HepG2 (cell line): Measurements from ENCODE around the gene CHMP6. TPM values are rescaled to one million over a fixed set of nuclear protein-coding genes. Genes with fewer than 3 reads are reported as not detected.
A peak's percentile ranks its signal among the peaks of the same experiment; 100 is the strongest.

ENCODE experiments used
- ATAC-seq: fragments of 200-7000 bp; cut with Tn5 transposase; 3 replicates; pipeline ENCODE4 v1.9.1; 2020; ENCODE audit warnings: mild to moderate bottlenecking, moderate library complexity
- BruUV-seq: library from RNA; stranded (reverse); fragments of 400-500 nt; replicated peaks from 2 replicates; lab custom pipeline; 2021; lab: Mats Ljungman, UMichigan
- CTCF ChIA-PET: fragments of 300-600 bp; formaldehyde crosslinking; extraction: SDS; loops from one replicate; lab custom pipeline; 2021; ENCODE audit warnings: low total read pairs, inconsistent platforms, low intra/inter-chr PET ratio; lab: Yijun Ruan, JAX
- POLR2A ChIA-PET: fragments of 350-600 bp; sonication (Branson Sonifier 250); formaldehyde crosslinking; loops from one replicate; lab custom pipeline; 2020; ENCODE audit warnings: antibody characterized with exemption, inconsistent platforms; lab: Yijun Ruan, JAX
- DNase-seq: peaks from one replicate; pipeline ENCODE4 v3.0.0-alpha.2; 2015; ENCODE audit warnings: low spot score
- FAIRE-seq: peaks from 3 replicates; lab custom pipeline; 2011; peaks lifted over from hg19 to GRCh38; lab: Jason Lieb, UNC
- H2AFZ ChIP-seq: one replicate; pipeline ENCODE4 v1.6.1; 2011; ENCODE audit warnings: low read length, inconsistent platforms
- H3K27ac ChIP-seq: fragments of 300-600 bp; 3 replicates; pipeline ENCODE4 v1.8.0; 2011; ENCODE audit warnings: mixed run types, mild to moderate bottlenecking, mixed read lengths, low read length, inconsistent platforms; ENCODE audit not compliant: insufficient read depth; ENCODE audit errors: extremely low read length
- H3K27me3 ChIP-seq, 2 experiments: fragments of 200-600 bp in 1 of 2; 2 replicates in 1 of 2; 3 replicates in 1 of 2; pipeline versions ENCODE4 v1.6.0 to v1.8.0; 2011; ENCODE audit warnings: low read length in 2 of 2, mild to moderate bottlenecking in 2 of 2, moderate library complexity in 2 of 2, inconsistent platforms in 1 of 2; ENCODE audit not compliant: insufficient read depth in 2 of 2, control insufficient read depth in 1 of 2
- H3K36me3 ChIP-seq, 2 experiments: fragments of 200-600 bp in 1 of 2; replicated peaks in 1 of 2; 2 replicates in 1 of 2; 3 replicates in 1 of 2; pipeline versions ENCODE4 v1.5.1 to v1.8.0; 2011; ENCODE audit warnings: low read length in 2 of 2, inconsistent platforms in 1 of 2; ENCODE audit not compliant: insufficient read depth in 2 of 2, control insufficient read depth in 1 of 2
- H3K4me1 ChIP-seq: 2 replicates; pipeline ENCODE4 v1.5.1; 2012; ENCODE audit warnings: low read length, inconsistent platforms; ENCODE audit not compliant: insufficient read depth
- H3K4me2 ChIP-seq: 2 replicates; pipeline ENCODE4 v1.6.0; 2011; ENCODE audit warnings: low read depth, low read length, inconsistent platforms
- H3K4me3 ChIP-seq, 3 experiments: fragments of 200-600 bp in 1 of 3; sonication (generic), shearing (Covaris generic) in 1 of 3; replicated peaks in 1 of 3; 2 replicates each; pipeline ENCODE4 v1.5.1; 2011 to 2016; ENCODE audit warnings: low read length in 3 of 3, inconsistent platforms in 2 of 3, low read depth in 2 of 3, mild to moderate bottlenecking in 2 of 3, control low read depth in 1 of 3, mixed read lengths in 1 of 3; ENCODE audit not compliant: insufficient read depth in 1 of 3
- H3K79me2 ChIP-seq: one replicate; pipeline ENCODE4 v1.6.1; 2011; ENCODE audit warnings: low read length, inconsistent platforms; ENCODE audit not compliant: insufficient read depth
- H3K9ac ChIP-seq: 2 replicates; pipeline ENCODE4 v1.6.0; 2011; ENCODE audit warnings: mild to moderate bottlenecking, low read depth, low read length, inconsistent platforms; ENCODE audit not compliant: insufficient read depth
- H3K9me3 ChIP-seq: 2 replicates; pipeline ENCODE4 v1.5.1; 2012; ENCODE audit warnings: mild to moderate bottlenecking, low read length
- H4K20me1 ChIP-seq: 2 replicates; pipeline ENCODE4 v1.6.0; 2011; ENCODE audit warnings: inconsistent platforms, mild to moderate bottlenecking, low read length, moderate library complexity; ENCODE audit not compliant: insufficient read depth
- GATAD1 ChIP-seq: IDR thresholded peaks from 2 replicates; pipeline ENCODE4 v1.6.1; 2016; ENCODE audit warnings: missing genetic modification reagents, missing compliant biosample characterization
- LBX2 ChIP-seq: sonication (generic); formaldehyde crosslinking; IDR thresholded peaks from 2 replicates; pipeline ENCODE4 v1.5.0; 2020; ENCODE audit warnings: missing genetic modification reagents, mild to moderate bottlenecking, borderline replicate concordance
- MIER2 ChIP-seq: IDR thresholded peaks from 2 replicates; pipeline ENCODE4 v1.6.1; 2016; ENCODE audit warnings: missing biosample characterization, missing genetic modification reagents
- ZNF121 ChIP-seq: sonication (generic); formaldehyde crosslinking; IDR thresholded peaks from 2 replicates; pipeline ENCODE4 v1.5.0; 2020; ENCODE audit warnings: mild to moderate bottlenecking, missing genetic modification reagents
- ZNF468 ChIP-seq: sonication (generic); formaldehyde crosslinking; IDR thresholded peaks from 2 replicates; pipeline ENCODE4 v1.8.0; 2022; ENCODE audit warnings: mild to moderate bottlenecking, moderate library complexity, missing genetic modification reagents
- ZSCAN30 ChIP-seq: sonication (generic); formaldehyde crosslinking; IDR thresholded peaks from 2 replicates; pipeline ENCODE4 v1.5.0; 2020; ENCODE audit warnings: mild to moderate bottlenecking, missing genetic modification reagents
- WGBS: methylation state at CpG from one replicate; pipeline ENCODE4 v1.1.6; 2017; ENCODE audit warnings: low lambda C conversion rate; 5-methylcytosine and 5-hydroxymethylcytosine counted together
- in situ Hi-C: cut with HindIII; loops from 2 replicates; pipeline ENCODE4 v1.10.0; 2017; ENCODE audit warnings: low pct_unique_long_range_greater_than_20kb; ENCODE audit not compliant: extremely low pct_ligation_motif_present
- intact Hi-C: fragments of 100-400 bp; cut with micrococcal nuclease; formaldehyde crosslinking; loops from one replicate; pipeline ENCODE4 v1.10.0; 2022; ENCODE audit not compliant: unreplicated experiment
- polyA plus RNA-seq, 8 experiments: library from polyadenylated mRNA; depleted of rRNA in 3 of 8; stranded (reverse) in 7 of 8; unstranded in 1 of 8; fragments of >200 nt; fragmentation: Illumina TruSeq in 4 of 8; extraction: Trizol in 4 of 8; gene quantifications; 2 replicates each; pipeline versions ENCODE4 v1.2.1 to v1.2.3, GENCODE V29; 2011 to 2016; ENCODE audit warnings: low read depth in 4 of 8, missing spikeins in 1 of 8, mixed read lengths in 1 of 8; ENCODE audit not compliant: insufficient read depth in 1 of 8
- total RNA-seq, 5 experiments: library from RNA; depleted of rRNA; stranded (reverse); fragments of >200 nt; fragmentation: Illumina TruSeq; extraction: Trizol; gene quantifications; 2 replicates each; pipeline ENCODE4 v1.2.3, GENCODE V29; 2016; ENCODE audit warnings: low read depth in 1 of 5
- TF ChIP-seq, protein P1 (sequence below), 2 experiments: fragments of 450-650 bp in 1 of 2; sonication (generic) in 1 of 2; formaldehyde crosslinking in 1 of 2; IDR thresholded peaks; 2 replicates each; pipeline versions ENCODE4 v1.6.1 to v1.8.0; 2016 to 2022; ENCODE audit warnings: antibody characterized with exemption in 1 of 2, mild to moderate bottlenecking in 1 of 2, missing genetic modification reagents in 1 of 2
- TF ChIP-seq, protein P2 (sequence below): sonication (generic); formaldehyde crosslinking; IDR thresholded peaks from 2 replicates; pipeline ENCODE4 v1.5.1; 2020; ENCODE audit warnings: mild to moderate bottlenecking, missing genetic modification reagents, moderate library complexity

CHMP6 gene
- total and polyA plus RNA-seq, 2 of the 13 experiments (the other 11 are each of a cell fraction or from before 2014, with no cell fraction given): 11.1 to 24.2 TPM

GRCh38 chr17:81030741-81031565 lies 39.3 kb downstream of the CHMP6 start:
- H3K4me2 ChIP-seq: peak overlapping the region; percentile 5; the same call in 1 of the 2 replicates
- no peak overlapping the region; a peak in 1 of 6 replicates for H3K4me3 ChIP-seq
- CTCF ChIA-PET: no interaction called here
- H3K36me3 ChIP-seq: no peaks in the 10 kb centered on the region
- DNase-seq: peak; percentile 40
- H3K9me3 ChIP-seq: no peaks in the 10 kb centered on the region
- no TSS peak for BruUV-seq
- POLR2A ChIA-PET: interaction anchor here (1.2 kb wide), 1 partner anchor 13 kb away, joined by 4 read pairs; no protein-coding TSS in a partner anchor
- no peak for ATAC-seq
- peaks cover 56% of the 10 kb centered on the region for H3K4me1 ChIP-seq
- intact Hi-C loops: no loop called here
- H3K27me3 ChIP-seq: peaks cover 11 to 32% of the 10 kb centered on the region in 2 experiments; a peak in 4 of 5 replicates
- peaks cover 3% of the 10 kb centered on the region for H3K79me2 ChIP-seq
- no peak overlapping the region for H3K9ac ChIP-seq
- no peak overlapping the region for H3K27ac ChIP-seq
- FAIRE-seq: no peak
- 65% methylated on average over 26 of the region's 32 CpGs for WGBS
- in situ Hi-C loops: no loop called here
- peaks cover 5% of the 10 kb centered on the region; the same call in 1 of the 2 replicates for H4K20me1 ChIP-seq
- H2AFZ ChIP-seq: no peak overlapping the region
- no peak for TF ChIP-seq MIER2 (CRISPR knock-in tag)
- TF ChIP-seq ZNF121: no peak
- TF ChIP-seq, protein P1, sequence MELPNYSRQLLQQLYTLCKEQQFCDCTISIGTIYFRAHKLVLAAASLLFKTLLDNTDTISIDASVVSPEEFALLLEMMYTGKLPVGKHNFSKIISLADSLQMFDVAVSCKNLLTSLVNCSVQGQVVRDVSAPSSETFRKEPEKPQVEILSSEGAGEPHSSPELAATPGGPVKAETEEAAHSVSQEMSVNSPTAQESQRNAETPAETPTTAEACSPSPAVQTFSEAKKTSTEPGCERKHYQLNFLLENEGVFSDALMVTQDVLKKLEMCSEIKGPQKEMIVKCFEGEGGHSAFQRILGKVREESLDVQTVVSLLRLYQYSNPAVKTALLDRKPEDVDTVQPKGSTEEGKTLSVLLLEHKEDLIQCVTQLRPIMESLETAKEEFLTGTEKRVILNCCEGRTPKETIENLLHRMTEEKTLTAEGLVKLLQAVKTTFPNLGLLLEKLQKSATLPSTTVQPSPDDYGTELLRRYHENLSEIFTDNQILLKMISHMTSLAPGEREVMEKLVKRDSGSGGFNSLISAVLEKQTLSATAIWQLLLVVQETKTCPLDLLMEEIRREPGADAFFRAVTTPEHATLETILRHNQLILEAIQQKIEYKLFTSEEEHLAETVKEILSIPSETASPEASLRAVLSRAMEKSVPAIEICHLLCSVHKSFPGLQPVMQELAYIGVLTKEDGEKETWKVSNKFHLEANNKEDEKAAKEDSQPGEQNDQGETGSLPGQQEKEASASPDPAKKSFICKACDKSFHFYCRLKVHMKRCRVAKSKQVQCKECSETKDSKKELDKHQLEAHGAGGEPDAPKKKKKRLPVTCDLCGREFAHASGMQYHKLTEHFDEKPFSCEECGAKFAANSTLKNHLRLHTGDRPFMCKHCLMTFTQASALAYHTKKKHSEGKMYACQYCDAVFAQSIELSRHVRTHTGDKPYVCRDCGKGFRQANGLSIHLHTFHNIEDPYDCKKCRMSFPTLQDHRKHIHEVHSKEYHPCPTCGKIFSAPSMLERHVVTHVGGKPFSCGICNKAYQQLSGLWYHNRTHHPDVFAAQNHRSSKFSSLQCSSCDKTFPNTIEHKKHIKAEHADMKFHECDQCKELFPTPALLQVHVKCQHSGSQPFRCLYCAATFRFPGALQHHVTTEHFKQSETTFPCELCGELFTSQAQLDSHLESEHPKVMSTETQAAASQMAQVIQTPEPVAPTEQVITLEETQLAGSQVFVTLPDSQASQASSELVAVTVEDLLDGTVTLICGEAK (IDR thresholded peaks at IDR 0.05): no peak
- TF ChIP-seq, protein P1 (CRISPR knock-in tag; IDR thresholded peaks at IDR 0.05): no peak
- 0 out of 2 replicates have a peak, but pooled peaks have one; percentile 40 for TF ChIP-seq LBX2 (CRISPR knock-in tag)
- TF ChIP-seq ZSCAN30 (CRISPR knock-in tag): no peak
- no peak for TF ChIP-seq ZNF468 (CRISPR knock-in tag)
- no peak for TF ChIP-seq GATAD1 (CRISPR knock-in tag)
- TF ChIP-seq, protein P2, sequence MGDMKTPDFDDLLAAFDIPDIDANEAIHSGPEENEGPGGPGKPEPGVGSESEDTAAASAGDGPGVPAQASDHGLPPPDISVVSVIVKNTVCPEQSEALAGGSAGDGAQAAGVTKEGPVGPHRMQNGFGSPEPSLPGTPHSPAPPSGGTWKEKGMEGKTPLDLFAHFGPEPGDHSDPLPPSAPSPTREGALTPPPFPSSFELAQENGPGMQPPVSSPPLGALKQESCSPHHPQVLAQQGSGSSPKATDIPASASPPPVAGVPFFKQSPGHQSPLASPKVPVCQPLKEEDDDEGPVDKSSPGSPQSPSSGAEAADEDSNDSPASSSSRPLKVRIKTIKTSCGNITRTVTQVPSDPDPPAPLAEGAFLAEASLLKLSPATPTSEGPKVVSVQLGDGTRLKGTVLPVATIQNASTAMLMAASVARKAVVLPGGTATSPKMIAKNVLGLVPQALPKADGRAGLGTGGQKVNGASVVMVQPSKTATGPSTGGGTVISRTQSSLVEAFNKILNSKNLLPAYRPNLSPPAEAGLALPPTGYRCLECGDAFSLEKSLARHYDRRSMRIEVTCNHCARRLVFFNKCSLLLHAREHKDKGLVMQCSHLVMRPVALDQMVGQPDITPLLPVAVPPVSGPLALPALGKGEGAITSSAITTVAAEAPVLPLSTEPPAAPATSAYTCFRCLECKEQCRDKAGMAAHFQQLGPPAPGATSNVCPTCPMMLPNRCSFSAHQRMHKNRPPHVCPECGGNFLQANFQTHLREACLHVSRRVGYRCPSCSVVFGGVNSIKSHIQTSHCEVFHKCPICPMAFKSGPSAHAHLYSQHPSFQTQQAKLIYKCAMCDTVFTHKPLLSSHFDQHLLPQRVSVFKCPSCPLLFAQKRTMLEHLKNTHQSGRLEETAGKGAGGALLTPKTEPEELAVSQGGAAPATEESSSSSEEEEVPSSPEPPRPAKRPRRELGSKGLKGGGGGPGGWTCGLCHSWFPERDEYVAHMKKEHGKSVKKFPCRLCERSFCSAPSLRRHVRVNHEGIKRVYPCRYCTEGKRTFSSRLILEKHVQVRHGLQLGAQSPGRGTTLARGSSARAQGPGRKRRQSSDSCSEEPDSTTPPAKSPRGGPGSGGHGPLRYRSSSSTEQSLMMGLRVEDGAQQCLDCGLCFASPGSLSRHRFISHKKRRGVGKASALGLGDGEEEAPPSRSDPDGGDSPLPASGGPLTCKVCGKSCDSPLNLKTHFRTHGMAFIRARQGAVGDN (CRISPR knock-in tag): peak; percentile 38; the same call in 1 of the 2 replicates
